A549 (cell line): ENCODE measurements around the gene CXCR2.

Source experiments
- BHLHE40 ChIP-seq: IDR thresholded peaks from 2 replicates; pipeline ENCODE4 v1.6.1; 2012; ENCODE audit warnings: low read depth, low read length, inconsistent platforms
- CHD2 ChIP-seq: fragments of 150-350 bp; IDR thresholded peaks from 2 replicates; pipeline ENCODE4 v1.6.1; 2014; ENCODE audit warnings: low read length; ENCODE audit not compliant: partially characterized antibody
- MAZ ChIP-seq: fragments of 150-350 bp; IDR thresholded peaks from 2 replicates; pipeline ENCODE4 v1.6.1; 2014; ENCODE audit warnings: antibody characterized with exemption, low read depth, low read length, borderline replicate concordance
- MYC ChIP-seq: IDR thresholded peaks from 2 replicates; pipeline ENCODE4 v1.6.1; 2012; ENCODE audit warnings: mild to moderate bottlenecking, inconsistent platforms, low read length, improper control_type of control experiment, borderline replicate concordance
- NPAS2 ChIP-seq: fragments of 250-450 bp; sonication (Bioruptor Pico); IDR thresholded peaks from 2 replicates; pipeline ENCODE4 v1.8.0; 2022; ENCODE audit warnings: mild to moderate bottlenecking, moderate library complexity, borderline replicate concordance
- POLR2AphosphoS2 ChIP-seq: conservative IDR thresholded peaks from 2 replicates; pipeline ENCODE4 v1.6.1; 2012; ENCODE audit warnings: low read length, improper control_type of control experiment, inconsistent platforms
- SREBF2 ChIP-seq: fragments of 450-650 bp; IDR thresholded peaks from 2 replicates; pipeline ENCODE4 v1.6.1; 2014; ENCODE audit warnings: mild to moderate bottlenecking, moderate library complexity
- TF ChIP-seq, protein P1 (sequence below): fragments of >200 bp; sonication (Bioruptor Twin); formaldehyde crosslinking; IDR thresholded peaks from 3 replicates; pipeline ENCODE4 v1.6.1; 2016
- TF ChIP-seq, protein P2 (sequence below): fragments of >200 bp; sonication (Bioruptor Twin); formaldehyde crosslinking; IDR thresholded peaks from 3 replicates; pipeline ENCODE4 v1.5.1; 2016
- TF ChIP-seq, protein P3 (sequence below): IDR thresholded peaks from 2 replicates; pipeline ENCODE4 v1.6.1; 2012
- TF ChIP-seq, protein P4 (sequence below): fragments of 200-600 bp; sonication (generic); IDR thresholded peaks from 2 replicates; pipeline ENCODE4 v1.6.1; 2016; ENCODE audit warnings: antibody characterized with exemption, mild to moderate bottlenecking, moderate library complexity

DNA sequence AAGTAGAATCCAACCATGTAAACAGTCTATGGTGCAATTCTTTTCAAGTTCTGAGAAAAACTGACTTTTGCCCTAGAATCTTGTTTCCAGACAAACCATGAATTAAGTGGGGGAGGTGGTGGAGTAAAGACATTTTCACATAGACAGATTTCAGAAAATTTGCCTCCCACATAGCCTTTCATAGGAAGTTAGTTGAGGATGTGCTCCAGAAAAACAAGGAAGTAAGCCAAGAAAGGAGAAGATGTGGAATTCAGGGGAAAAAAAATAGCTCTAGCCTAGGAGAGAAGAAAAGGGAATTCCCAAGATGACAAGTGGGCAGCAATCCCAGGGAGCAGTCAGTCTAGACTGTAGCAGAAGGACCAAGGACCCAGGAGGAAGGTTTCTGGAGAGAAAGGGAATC, 39.4 kb upstream of the CXCR2 start:
- TF ChIP-seq CHD2 (no peak), NPAS2 (CRISPR knock-in tag) (no peak), MYC (no peak), SREBF2 (no peak), BHLHE40 (no peak), MAZ (no peak), POLR2AphosphoS2 (no peak)
- TF ChIP-seq, protein P1, sequence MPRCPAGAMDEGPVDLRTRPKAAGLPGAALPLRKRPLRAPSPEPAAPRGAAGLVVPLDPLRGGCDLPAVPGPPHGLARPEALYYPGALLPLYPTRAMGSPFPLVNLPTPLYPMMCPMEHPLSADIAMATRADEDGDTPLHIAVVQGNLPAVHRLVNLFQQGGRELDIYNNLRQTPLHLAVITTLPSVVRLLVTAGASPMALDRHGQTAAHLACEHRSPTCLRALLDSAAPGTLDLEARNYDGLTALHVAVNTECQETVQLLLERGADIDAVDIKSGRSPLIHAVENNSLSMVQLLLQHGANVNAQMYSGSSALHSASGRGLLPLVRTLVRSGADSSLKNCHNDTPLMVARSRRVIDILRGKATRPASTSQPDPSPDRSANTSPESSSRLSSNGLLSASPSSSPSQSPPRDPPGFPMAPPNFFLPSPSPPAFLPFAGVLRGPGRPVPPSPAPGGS = no peak
- TF ChIP-seq, protein P2, sequence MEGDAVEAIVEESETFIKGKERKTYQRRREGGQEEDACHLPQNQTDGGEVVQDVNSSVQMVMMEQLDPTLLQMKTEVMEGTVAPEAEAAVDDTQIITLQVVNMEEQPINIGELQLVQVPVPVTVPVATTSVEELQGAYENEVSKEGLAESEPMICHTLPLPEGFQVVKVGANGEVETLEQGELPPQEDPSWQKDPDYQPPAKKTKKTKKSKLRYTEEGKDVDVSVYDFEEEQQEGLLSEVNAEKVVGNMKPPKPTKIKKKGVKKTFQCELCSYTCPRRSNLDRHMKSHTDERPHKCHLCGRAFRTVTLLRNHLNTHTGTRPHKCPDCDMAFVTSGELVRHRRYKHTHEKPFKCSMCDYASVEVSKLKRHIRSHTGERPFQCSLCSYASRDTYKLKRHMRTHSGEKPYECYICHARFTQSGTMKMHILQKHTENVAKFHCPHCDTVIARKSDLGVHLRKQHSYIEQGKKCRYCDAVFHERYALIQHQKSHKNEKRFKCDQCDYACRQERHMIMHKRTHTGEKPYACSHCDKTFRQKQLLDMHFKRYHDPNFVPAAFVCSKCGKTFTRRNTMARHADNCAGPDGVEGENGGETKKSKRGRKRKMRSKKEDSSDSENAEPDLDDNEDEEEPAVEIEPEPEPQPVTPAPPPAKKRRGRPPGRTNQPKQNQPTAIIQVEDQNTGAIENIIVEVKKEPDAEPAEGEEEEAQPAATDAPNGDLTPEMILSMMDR = no peak
- TF ChIP-seq, protein P3, sequence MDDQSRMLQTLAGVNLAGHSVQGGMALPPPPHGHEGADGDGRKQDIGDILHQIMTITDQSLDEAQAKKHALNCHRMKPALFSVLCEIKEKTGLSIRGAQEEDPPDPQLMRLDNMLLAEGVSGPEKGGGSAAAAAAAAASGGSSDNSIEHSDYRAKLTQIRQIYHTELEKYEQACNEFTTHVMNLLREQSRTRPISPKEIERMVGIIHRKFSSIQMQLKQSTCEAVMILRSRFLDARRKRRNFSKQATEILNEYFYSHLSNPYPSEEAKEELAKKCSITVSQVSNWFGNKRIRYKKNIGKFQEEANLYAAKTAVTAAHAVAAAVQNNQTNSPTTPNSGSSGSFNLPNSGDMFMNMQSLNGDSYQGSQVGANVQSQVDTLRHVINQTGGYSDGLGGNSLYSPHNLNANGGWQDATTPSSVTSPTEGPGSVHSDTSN = no peak
- TF ChIP-seq, protein P4, sequence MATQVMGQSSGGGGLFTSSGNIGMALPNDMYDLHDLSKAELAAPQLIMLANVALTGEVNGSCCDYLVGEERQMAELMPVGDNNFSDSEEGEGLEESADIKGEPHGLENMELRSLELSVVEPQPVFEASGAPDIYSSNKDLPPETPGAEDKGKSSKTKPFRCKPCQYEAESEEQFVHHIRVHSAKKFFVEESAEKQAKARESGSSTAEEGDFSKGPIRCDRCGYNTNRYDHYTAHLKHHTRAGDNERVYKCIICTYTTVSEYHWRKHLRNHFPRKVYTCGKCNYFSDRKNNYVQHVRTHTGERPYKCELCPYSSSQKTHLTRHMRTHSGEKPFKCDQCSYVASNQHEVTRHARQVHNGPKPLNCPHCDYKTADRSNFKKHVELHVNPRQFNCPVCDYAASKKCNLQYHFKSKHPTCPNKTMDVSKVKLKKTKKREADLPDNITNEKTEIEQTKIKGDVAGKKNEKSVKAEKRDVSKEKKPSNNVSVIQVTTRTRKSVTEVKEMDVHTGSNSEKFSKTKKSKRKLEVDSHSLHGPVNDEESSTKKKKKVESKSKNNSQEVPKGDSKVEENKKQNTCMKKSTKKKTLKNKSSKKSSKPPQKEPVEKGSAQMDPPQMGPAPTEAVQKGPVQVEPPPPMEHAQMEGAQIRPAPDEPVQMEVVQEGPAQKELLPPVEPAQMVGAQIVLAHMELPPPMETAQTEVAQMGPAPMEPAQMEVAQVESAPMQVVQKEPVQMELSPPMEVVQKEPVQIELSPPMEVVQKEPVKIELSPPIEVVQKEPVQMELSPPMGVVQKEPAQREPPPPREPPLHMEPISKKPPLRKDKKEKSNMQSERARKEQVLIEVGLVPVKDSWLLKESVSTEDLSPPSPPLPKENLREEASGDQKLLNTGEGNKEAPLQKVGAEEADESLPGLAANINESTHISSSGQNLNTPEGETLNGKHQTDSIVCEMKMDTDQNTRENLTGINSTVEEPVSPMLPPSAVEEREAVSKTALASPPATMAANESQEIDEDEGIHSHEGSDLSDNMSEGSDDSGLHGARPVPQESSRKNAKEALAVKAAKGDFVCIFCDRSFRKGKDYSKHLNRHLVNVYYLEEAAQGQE = no peak
